ENCODE data around the gene TGFBR3.

TGFBR3 gene

DNA sequence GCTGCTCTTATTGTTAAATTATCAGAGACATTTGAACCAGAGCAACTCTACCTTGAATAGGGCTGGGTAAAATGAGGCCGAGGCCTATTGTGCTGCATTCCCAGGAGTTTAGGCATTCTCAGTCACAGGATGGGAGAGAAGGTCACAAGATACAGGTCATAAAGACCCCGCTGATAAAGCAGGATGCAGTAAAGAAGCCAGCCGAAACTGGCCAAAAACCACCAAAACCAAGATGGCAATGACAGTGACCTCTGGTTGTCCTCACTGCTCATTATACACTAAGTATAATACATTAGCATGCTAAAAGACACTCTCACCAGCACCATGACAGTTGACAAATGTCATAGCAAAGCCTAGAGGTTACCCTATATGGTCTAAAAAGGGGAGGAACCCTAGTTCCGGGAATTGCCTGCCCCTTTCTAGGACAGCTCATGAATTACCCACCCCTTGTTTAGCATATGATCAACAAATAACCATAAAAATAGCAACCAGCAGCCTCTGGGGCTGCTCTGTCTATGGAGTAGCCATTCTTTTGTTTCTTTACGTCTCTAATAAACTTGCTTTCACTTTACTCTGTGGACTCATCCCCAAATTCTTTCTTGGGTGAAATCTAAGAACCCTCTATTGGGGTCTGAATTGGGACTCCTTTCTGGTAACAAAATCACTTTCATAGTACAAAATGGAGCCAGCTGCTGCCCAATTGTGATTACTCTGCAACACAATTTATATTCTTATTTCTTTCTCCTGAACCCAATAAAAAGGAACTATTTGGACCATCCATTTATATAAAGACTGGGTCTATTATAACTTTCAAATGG lies 179.6 kb downstream of the TGFBR3 start:
- no peak for DNase-seq

DNA sequence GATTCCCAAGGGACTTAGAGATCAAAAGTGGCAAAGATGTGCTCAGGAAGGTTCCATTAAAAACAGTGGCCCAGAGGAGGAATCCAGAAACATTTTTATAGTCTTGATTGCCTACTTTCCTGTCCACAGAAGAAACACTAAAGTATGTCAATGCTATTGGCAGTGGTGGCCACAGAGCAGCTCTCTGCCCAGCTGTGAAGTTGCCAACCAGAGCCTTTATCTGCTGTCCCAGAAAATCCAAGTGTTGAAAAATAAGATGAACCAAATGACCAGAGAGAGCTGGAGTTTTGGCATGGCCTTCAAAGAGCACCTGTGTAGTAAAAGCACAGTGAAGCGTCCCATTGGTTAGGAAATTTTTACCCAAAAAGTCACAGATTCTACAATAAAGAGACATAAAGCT lies 181.2 kb downstream of the TGFBR3 start:
- DNase-seq, result no peak

DNA sequence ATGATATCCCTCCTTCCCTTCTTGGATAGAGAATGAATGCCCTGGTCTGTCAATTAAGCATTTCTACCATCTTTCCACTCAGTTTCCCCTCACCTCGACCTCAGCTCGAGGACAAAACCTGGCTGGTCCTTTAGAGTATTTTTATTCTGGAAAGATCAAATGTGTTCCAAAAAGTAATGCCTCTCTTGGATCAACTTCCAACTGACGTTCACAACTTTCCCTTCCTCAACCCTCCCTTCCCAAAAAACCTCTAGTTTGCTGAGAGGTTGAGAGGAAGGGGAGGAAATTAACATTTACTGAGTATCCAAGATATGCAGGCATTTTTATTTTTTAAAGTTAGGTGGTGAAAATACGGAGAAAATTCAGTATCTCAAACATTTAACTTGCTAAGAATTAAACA lies 182.9 kb downstream of the TGFBR3 start:
- DNase-seq, result no peak

DNA sequence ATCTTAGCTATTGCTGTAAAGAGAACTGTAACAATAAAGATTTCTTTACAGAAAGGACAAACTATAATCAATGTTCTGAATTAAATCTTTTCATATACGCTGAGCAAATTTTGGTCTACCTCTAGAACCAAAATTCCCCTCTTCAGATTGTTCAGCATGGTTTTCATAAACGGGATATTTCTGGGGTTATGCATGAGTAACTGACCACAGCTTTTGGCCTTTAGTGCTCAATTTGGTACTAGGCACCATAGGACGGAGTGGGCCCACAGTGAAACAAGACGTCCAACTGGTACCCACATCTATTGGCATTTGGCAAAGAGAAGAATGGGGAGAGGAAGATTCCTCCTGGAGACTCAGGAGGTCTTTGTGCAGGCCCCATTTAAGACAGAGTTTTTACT lies 184.5 kb downstream of the TGFBR3 start:
- DNase-seq, result no peak

DNA sequence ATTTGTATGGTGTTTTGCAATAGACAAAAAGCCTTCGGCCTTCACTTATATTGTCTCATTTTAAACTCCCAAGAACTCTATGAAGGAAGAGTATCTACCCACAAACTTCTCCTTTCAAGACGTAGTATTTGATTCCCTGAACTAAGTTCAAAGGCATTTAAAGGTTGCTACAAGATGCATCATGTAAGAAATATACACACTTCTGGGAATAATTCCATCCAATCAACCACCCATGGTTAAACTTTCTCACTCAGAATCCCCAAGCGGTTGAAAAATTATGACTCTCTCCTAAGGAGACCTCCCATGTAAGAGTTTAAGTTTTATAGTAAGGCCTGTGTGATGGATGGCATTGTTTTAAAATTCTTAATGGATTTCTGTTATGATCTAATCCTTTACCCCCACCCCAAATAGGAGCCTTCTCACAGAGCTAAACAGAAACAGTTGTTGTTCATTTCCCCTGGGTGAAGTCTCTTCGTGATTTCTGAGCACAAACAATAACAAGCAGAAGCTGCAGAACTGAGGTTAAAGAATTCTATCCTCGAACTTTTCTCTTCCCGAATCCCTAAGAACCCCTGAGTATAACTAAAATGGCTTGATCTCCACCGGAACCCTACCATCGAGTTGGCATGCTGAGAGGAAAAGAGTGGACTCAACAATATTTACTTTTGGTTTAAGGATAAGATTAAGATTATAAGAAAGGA lies 185.0 kb downstream of the TGFBR3 start:
- DNase-seq, result no peak

DNA sequence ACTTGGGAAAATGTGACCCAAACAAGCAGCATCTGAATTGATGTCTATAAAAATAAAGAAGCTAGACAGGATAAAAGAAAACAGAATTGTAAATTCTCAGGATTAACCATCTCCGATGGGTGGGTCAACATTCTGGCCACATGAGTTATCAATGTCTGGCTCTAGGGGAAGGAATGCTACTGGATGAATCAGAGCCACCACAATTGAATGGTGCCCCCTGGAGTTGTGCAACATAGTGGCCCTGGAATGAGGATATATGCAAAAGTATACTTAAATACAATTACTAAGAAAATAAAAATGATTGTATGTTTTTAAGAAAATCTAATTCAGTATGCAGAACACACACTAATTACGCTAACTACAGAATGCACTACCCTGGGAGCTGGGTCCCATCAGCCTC lies 185.6 kb downstream of the TGFBR3 start:
- no peak for DNase-seq

DNA sequence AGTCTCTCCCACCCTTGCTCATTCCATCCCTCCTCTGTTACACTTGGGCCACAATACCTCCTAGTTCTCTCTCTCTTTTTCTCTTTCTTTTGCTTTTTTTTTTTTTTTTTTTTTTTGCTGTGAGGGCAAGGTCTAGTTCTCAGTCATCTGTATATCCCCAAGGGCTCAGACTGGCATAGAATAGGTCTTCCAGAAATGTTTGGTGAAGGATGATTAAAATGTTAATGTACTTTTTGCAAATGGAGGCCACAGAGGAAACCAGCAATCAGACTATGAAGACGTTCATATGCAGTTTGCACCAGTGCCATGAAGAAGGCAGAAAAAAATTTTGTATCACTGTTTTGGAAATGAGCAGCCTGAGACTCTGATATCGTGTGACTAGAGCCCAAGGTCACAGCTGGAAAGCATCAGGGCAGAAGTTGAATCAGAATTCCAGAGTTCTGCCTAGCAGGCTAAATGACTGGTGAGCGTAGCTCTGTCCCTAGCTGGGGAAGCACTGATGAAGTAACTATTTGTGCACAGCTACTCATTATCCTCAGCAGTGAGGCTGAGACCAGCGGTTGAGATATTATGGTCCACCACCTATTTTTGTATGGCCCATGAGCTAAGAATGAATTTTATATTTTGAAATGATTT lies 186.5 kb downstream of the TGFBR3 start:
- DNase-seq, result no peak

DNA sequence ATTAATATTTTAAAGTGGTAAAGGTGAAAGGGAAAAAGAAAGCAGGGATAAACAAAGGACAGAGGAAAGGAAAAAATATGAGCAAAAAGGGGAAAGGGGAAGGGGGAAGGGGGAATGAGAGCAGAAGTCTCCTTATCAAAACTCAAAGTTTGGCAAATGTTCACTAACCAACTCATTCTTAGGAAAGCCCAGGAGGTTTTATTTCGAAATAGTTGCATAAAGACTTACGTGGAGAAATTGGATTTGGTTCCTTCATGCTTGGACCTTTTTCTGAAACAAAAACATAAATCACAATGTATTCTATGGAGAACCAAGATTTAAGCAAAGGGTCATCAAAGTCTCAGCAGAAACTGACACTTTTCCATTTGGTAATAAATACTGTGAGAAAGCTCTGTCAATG lies 188.1 kb downstream of the TGFBR3 start:
- DNase-seq, result no peak

DNA sequence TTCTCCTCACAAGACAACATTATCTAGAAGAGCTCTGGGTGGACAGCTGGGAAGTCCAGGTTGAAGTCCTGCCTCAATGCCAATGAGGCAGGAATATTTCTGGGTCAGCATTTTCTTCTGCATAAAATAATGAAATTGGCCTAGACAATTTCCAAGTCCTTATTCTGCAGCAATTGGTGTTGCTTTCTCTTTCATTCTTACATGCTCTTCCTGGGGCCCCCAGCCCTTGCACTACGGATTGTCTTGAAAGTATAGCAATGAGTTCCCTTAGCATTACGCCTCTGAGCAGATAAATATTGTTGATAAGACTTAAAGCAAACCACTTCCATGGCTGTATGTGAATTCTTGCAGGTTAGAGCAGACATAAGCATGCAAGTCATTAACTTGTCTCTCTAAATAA lies 188.5 kb downstream of the TGFBR3 start:
- DNase-seq, result no peak

DNA sequence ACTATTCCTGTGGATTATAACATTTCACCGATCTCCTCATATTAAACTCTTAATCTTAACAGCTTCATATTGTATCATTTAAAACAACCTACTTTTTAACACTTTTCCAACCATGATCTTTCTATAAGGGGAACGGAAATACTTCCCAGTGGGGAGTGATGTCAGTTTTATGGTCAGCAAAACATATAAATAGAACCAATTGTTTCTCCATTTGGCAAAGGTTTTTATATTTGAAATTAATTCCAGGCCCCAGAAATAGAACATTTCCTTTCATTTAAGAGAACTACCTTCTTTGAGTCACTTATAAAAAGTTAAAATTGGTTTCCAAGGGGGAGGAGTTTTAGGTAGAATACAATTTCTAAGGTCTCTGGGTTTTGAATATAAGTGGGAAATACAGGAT lies 189.6 kb downstream of the TGFBR3 start:
- no peak for DNase-seq

DNA sequence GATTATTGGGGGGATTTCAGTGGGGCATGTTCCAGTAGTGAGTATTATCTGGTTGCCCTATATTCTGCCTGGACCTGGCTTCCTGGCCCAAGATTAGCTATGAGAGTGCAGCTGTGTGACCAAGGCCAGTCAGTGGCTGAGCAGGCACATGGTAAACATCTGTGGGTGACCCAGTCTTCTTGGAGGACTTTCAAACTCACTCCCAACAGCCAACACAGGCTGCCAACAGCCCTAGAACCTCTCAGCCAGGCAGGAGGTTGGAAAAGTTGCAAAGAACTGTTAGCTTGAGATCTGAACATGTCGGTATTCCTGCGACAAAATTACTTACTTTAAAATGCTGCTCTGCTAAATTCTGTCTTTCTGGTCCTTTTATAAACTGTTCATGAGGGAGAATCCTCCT lies 192.4 kb downstream of the TGFBR3 start:
- no peak for DNase-seq

DNA sequence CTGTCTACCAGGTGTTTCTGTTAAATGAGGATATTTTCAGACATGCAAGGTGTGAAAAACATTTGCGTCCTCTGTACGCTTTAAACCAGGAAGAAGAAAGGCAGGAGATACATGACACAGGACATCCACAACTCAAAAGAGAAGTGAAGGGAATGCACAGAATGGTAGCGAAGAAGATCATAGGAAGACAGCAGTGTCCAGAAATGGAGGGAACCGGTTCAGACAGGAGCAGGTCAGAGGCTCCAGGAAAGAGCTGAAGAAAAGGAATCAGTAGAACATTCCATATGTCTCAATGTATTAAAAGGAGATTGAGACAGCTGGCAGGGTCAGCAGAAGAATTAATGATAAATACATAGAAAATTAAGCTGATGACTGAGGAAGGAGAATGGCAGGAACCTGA lies 194.4 kb downstream of the TGFBR3 start:
- DNase-seq, result no peak

DNA sequence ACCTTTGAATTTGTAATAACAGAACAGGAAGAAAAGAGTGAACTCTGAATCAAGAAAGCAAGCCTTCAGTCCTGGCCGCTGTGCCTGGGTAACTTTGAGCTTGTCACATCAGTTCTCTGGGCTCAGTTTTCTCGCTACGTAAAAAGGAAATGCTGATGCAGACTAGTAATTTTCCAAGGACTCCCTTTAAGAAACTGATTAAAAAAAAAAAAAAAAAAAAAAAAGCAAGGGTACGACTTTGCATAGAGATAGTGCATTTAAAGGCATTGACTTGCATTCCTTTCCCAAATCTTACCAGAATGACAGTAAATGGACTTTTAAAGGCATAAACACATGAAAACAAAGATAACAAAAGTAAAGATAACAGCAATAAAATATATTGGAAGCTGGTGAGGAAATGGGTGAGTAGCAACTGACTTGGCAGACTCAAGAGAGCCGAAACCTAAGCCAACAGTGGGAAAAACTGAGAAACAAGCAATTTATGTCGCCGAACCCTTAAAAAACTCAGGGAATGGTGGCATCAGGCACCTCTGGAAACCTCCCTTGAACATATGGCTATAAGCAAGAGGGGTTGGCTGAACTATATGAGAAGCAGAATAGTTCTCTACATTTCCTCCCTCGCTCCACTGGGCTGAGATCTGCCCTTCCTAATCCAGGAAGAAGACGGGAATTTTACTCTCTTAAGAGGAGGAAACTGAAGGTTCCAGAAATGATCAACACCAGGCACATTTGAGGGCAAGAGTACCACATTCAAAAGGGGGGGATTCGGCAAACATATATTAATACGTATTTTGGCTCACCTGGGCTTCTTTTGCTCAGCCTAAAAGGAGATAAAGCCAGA lies 196.1 kb downstream of the TGFBR3 start:
- no peak for DNase-seq

DNA sequence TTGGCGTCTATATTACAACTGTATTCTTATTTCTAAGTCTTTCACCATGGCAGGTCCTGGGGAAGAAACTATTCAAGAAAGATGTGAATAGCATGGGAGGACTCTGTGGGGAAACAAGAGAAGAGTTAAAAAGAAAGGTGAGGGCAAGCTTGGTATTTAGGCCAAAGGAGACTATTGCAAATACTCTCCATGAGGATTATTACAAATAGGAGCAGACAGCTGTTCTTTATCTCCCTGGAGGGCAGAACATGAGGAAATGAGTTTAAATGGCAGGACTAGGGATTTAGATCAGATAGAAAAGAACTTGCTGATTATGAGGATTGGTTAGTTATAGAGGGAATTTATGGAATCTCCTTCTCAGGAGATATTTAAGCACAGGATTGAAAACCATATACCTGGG lies 198.5 kb downstream of the TGFBR3 start:
- no peak for DNase-seq

DNA sequence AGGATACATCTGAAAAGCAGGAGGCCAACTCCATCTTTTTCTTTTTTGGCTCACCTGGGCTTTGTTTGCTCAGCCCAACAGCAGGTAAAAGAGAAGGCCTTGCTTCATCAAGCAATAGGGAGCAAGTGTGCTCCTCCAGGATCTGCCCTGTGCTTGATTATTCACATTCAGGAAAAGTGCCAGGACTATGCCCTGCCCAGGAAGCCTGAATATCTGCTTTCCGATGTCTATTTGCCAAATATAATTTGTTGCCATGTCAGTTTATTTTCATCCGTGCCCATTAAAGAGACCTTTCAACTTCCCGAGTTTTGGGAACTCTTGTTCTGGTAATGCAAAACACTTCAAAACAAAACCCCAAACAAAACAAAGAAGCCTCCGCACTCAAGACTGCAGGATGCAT lies 200.0 kb downstream of the TGFBR3 start:
- DNase-seq, result peak; percentile 8

DNA sequence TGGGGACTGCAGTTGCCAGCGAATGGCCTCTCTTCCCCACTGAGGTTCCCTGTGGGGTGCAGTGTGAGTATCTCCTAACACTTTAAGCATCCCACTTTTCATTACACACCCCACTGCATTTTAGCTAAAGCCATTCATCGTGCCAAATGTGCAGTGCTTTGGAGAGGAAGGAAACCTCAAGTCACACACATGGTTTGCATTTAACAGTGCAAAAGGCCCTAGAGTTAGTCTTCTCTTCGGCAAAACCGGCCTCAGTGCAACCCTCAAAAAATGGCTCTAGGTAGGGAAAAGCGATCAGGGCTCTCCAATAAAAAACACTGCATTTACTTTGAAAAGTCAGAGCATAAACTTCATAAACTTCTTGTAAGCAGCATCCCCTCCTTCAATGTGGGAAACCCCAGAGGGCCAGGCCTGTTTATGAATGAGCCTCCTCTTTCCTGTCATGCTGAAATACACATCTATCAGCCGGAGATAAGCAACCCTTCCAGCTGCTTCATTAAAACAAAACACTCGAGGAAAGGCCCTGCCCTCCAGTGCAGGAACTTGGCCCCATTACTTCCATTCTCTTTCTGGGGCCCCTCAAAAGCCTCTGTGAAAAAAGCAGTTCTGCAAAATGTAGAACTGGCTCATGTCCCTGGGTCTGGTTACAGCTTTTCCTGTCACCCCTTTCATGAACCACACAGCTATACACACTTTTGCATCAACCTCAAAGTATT lies 201.3 kb downstream of the TGFBR3 start:
- DNase-seq, result no peak

DNA sequence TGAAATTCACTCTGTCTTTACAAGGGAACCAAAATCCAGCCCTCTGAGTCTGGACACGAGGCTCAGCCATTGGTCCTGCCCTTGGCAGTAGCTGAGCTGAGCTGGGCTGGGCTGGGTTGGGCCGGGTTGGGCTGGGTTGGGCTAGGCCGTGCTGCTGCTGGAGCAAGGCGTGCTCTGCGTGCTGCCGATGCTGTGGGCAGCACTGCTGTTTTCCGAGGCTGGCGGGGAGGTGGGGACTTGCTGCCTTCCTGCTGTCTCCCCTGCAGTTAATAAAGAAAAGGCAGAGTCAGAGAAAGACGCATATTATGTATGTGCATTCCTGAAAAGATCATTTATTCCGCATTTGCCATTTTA lies 202.4 kb downstream of the TGFBR3 start:
- no peak for DNase-seq

DNA sequence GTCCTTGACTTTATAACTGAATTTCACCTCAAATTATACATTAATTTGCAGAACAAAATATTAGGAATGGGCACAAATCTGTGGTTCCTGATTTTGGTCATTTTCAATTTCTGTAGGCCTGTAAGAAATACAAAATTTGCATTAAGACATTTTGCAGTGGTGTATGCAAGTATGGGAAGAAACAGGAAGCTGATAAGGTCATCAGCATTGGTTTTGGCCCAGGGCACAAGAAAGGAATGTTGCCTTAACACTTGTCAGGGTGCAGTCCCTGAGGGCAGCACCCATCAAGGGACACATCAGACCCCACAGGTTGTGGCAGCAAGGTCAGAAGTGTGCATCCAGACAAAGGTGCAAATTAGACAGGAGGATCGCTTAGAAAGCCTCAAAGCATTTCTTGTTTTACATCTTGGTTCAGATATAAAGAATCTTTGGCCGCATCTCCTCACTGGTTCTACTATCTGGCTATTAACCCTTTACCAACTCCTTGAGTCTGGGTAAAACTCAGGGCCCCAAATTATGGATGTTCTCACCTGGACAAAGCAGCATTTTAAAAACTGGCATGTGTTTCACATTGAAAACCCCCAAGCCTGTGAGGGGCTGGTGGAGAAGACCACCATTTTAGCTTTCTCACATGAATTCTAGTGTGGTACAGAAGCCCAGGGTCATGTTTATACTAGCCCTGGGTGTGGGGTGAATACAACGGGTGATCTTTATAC lies 202.9 kb downstream of the TGFBR3 start:
- DNase-seq, result no peak

DNA sequence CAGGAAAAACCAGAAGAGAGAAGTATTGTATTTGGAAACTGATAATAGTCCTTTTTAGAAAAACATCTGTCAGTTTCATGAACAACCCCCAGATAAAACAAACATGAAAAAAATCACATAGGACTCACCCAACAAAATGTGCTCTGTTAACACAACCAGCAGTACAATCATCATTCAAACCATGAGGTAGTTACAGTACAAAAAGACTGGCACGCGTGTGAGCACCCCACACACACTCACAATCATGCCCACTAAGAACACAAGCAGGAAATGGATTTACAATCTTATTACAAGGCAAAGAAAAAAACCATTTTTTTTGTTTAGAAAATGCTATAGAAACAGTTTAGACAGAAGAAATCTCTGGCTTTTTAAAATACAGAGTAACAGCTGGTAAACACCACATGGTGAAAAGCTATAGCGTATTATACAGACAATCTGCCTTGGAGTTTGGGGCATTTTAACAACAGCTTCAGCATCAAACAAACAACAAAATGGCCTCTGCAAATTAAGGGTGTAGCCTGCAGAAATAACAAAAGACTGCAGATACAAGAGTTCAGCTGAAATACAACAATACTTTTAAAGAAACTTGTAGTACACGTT lies 205.3 kb downstream of the TGFBR3 start:
- DNase-seq, result no peak

DNA sequence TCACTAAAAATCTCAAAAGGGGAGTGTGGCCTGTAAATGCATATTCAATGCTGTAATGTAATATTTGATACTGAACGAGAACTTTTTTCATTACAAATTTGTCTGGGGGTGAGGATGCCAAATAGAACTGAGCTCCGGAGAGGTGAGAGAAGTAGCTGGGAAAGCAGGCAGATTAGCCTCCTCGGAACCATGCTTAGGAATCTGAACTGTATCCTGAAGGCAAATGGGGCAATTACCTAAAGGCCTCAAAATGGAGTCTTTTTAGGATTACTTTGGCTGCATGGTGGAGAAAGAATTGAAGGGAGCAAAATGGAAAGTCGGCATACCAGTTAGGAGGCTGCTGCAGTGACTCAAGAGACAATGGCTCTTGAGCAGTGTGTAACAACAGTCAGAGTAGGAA lies 206.5 kb downstream of the TGFBR3 start:
- DNase-seq, result no peak

DNA sequence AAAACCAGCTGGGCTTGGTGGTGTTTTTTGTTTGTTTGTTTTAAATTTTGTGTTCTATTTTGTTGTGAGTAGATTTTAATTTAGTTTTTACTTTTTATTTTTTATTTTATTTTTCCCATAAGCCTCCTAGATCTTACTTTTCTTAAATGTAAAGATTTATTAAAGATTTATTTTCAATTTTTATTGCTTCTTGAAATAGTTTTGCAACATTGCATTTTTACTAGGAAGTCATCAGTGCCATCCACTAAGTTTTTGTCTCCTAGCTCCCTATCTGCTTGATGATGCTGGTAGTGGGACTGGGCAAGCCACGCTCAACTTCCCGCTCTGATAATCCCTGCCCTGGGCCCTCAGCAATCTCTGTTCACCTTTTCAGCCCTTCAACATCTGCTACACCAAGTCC lies 209.9 kb downstream of the TGFBR3 start:
- DNase-seq, result no peak

DNA sequence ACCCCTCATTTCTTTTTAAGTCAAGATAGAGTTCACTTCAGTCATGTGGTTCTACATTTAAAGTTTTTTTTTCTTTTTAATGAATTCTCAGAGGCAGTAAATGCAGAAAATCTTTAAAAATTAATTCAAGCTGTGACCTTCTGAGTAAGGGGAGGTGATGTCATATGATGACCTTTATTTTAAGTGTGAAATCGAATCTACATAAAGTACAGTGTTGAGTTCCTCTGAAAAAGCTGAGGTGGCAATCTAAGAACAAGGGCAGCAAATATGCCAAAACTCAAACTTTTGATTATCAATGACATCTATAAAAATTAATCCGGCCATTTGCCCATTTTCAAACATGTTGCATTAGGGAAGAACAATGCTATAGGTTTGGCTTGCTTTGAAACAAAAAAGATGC lies 211.8 kb downstream of the TGFBR3 start:
- no peak for DNase-seq

Measured in NCI-H1092 treated with DMSO at 0.1 percent for 48 hours (cell line).